Fibroblast of the aortic adventitia (primary cell): ENCODE measurements around the gene PACC1. TPM values are rescaled to one million over a fixed set of nuclear protein-coding genes. Genes with fewer than 3 reads are reported as not detected.
A peak's percentile ranks its signal among the peaks of the same experiment; 100 is the strongest.

Experiments
- DNase-seq: peaks from one replicate; pipeline ENCODE4 v3.0.0-alpha.2; 2010; ENCODE audit warnings: low read depth
- H3K4me3 ChIP-seq: 2 replicates; pipeline ENCODE4 v1.5.1; 2011; ENCODE audit warnings: low read depth, mild to moderate bottlenecking, control low read depth, low read length, moderate library complexity
- total RNA-seq: library from RNA; depleted of rRNA; stranded (reverse); fragments of >200 nt; gene quantifications from 2 replicates; pipeline ENCODE4 v1.2.3, GENCODE V29; 2012; ENCODE audit warnings: low replicate concordance
- TF ChIP-seq, protein P1 (sequence below): IDR thresholded peaks from 2 replicates; pipeline ENCODE4 v1.5.1; 2011; ENCODE audit warnings: mild to moderate bottlenecking, low read length, control low read depth, inconsistent platforms; ENCODE audit not compliant: insufficient read depth

The PACC1 gene
- total RNA-seq, 1 donor = 5.1 TPM

DNA sequence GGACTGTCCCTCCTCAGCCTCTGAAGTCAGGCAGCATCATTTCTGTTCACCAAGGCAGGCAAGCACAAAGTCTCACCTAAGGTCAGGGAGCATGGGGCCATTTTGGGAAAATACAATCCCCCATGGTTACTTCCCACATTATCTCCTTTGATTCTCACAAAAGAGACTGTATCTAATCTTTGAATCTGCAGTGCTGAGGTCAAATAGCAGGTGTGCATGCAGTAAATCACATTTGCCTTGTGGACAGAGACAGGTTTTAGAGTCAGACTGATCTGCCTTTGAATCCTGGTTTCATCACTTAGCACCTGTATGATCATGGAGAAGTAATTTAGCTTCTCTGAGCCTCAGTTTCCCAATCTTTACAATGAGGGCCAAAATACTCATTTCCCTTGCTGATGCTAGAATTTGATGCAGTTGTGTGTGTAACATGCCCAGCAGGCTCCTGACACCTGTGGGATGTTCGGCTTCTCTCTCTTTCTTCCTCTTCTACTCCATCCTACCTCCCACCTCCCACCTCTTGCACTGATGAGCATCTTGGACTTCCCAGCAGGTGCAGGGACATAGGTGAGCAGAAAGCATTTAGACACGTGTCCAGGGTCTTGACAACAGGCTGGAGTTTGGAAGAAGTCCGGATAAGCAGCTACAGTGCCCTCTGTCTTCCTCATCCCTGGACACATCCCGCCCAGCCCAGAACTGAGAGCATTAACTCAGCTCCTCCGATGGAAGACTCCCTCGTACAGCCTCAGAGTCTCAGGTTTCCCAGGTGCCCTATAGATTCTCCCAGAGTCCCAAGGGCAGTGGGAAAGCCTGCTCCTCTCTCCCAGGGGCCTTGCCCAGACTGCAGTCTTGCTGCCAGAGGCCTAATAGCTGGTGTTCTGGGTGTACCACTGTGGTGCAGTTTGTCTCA, 37.0 kb upstream of the PACC1 start:
- DNase-seq = no peak
- TF ChIP-seq, protein P1, sequence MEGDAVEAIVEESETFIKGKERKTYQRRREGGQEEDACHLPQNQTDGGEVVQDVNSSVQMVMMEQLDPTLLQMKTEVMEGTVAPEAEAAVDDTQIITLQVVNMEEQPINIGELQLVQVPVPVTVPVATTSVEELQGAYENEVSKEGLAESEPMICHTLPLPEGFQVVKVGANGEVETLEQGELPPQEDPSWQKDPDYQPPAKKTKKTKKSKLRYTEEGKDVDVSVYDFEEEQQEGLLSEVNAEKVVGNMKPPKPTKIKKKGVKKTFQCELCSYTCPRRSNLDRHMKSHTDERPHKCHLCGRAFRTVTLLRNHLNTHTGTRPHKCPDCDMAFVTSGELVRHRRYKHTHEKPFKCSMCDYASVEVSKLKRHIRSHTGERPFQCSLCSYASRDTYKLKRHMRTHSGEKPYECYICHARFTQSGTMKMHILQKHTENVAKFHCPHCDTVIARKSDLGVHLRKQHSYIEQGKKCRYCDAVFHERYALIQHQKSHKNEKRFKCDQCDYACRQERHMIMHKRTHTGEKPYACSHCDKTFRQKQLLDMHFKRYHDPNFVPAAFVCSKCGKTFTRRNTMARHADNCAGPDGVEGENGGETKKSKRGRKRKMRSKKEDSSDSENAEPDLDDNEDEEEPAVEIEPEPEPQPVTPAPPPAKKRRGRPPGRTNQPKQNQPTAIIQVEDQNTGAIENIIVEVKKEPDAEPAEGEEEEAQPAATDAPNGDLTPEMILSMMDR = no peak
- no peak overlapping the region for H3K4me3 ChIP-seq

DNA sequence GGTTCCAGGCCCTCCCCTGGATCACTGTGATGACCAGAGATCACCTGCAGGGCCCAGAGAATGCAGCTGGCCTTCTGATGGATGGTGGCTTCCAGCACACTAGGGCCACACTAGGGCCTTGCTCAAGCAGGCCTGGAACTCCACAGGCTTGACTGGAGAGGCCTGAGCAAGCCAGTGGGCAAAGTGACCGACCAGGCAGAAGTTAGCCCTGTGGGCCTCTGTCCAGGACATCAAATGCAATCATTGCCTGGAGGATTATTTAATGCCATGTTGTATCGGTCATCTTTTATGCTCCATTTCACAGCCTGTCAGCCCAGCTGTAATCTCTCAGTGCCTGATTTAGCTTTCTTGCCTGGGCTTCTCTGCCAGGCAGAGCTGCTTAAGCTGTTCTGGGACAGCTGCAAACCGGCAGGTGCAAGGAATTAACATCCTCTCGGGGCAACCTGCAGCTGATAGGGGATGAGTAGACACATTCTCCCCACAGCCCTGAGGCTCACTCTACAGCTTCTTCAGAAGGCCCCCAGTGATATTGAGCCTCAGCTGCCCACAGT, 35.7 kb upstream of the PACC1 start:
- peak; percentile 27 for DNase-seq
- TF ChIP-seq, protein P1 = no peak

GRCh38 chr1:212447478-212447877, 32.8 kb upstream of the PACC1 start:
- no peak overlapping the region for H3K4me3 ChIP-seq
- no peak for DNase-seq
- TF ChIP-seq, protein P1 = no peak

More for the DNA sequence above, 35.7 kb upstream of the PACC1 start:
- no peak overlapping the region for H3K4me3 ChIP-seq

- DNase-seq = no peak
- no peak overlapping the region for H3K4me3 ChIP-seq
- TF ChIP-seq, protein P1 = no peak
These were observed 31.6 kb upstream of the PACC1 start for GRCh38 chr1:212446333-212446732.

GRCh38 chr1:212442408-212442807, 27.7 kb upstream of the PACC1 start:
- DNase-seq = no peak
- no peak overlapping the region for H3K4me3 ChIP-seq
- TF ChIP-seq, protein P1 = no peak

DNA sequence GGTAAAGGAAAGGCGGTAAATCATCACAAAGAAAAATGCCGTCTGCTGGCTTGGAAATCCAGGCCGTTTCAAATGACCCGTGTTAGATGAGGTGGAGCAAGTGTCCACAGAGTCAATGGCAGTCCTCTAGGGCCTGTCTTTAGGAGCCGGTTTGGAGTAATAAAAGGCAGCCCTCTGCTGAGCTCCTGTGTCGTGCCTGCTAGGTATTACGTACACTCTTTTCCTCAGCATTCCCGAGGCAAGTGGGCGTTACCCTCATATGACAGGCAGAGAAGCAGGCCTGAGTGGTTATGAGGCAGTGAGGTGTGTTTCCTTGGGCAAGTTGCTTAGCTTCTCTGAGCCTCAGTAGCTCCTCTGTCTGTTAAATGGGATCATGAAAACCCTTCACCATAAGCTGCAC, 25.7 kb upstream of the PACC1 start:
- DNase-seq = no peak
- H3K4me3 ChIP-seq = no peak overlapping the region
- TF ChIP-seq, protein P1 = no peak

- TF ChIP-seq, protein P1 = no peak
- no peak overlapping the region for H3K4me3 ChIP-seq
- DNase-seq = no peak
These were observed 24.1 kb upstream of the PACC1 start for GRCh38 chr1:212438831-212439237.
